Endothelial cell (in vitro differentiated cells): ENCODE results near the gene TNFAIP8. TPM values are rescaled to one million over a fixed set of nuclear protein-coding genes. Genes with fewer than 3 reads are reported as not detected.

Experiments
- DNase-seq: peaks from one replicate; pipeline ENCODE4 v3.0.0; 2021; ENCODE audit warnings: low spot score
- H3K27ac Mint-ChIP-seq: one replicate; pipeline ENCODE4 v1.8.0; 2021; ENCODE audit warnings: mixed read lengths, inconsistent platforms; ENCODE audit not compliant: unreplicated experiment
- H3K27me3 Mint-ChIP-seq: one replicate; pipeline ENCODE4 v1.8.0; 2021; ENCODE audit warnings: mild to moderate bottlenecking, moderate library complexity, mixed read lengths, inconsistent platforms; ENCODE audit not compliant: unreplicated experiment
- H3K36me3 Mint-ChIP-seq: one replicate; pipeline ENCODE4 v1.8.0; 2021; ENCODE audit warnings: mild to moderate bottlenecking, low read depth, mixed read lengths, inconsistent platforms; ENCODE audit not compliant: unreplicated experiment
- H3K4me1 Mint-ChIP-seq: one replicate; pipeline ENCODE4 v1.8.0; 2021; ENCODE audit warnings: mild to moderate bottlenecking, mixed read lengths, inconsistent platforms; ENCODE audit not compliant: unreplicated experiment
- H3K4me3 Mint-ChIP-seq: one replicate; pipeline ENCODE4 v1.8.0; 2021; ENCODE audit warnings: mild to moderate bottlenecking, mixed read lengths, inconsistent platforms; ENCODE audit not compliant: unreplicated experiment
- H3K9me3 Mint-ChIP-seq: one replicate; pipeline ENCODE4 v1.8.0; 2021; ENCODE audit warnings: mixed read lengths, inconsistent platforms; ENCODE audit not compliant: unreplicated experiment
- CTCF ChIP-seq: fragments of 200-600 bp; sonication (generic); IDR thresholded peaks from one replicate; pipeline ENCODE4 v1.5.0; 2021; ENCODE audit warnings: antibody characterized with exemption; ENCODE audit not compliant: unreplicated experiment
- total RNA-seq: library from RNA; stranded (reverse); fragmentation: NEBNext Ultra II Directional; extraction: Animal tissue kit (Norgen Biotek cat#: 25700); gene quantifications from one replicate; pipeline ENCODE4 v1.2.1, GENCODE V29; 2021; ENCODE audit not compliant: unreplicated experiment

The TNFAIP8 gene
- total RNA-seq, 1 donor from 2014 or later = 7.9 TPM

- Mint-ChIP-seq H3K4me1 (peaks cover 11% of the 10 kb centered on the region), H3K9me3 (no peaks in the 10 kb centered on the region)
- no peak for DNase-seq
Measured at GRCh38 chr5:119322948-119323537, 32.8 kb upstream of the TNFAIP8 start.

GRCh38 chr5:119323601-119324000 is 32.2 kb upstream of the TNFAIP8 start:
- H3K36me3 Mint-ChIP-seq = peaks cover 4% of the 10 kb centered on the region
- peaks cover 7% of the 10 kb centered on the region for H3K27me3 Mint-ChIP-seq
- H3K4me1 Mint-ChIP-seq = peaks cover 13% of the 10 kb centered on the region
- H3K27ac Mint-ChIP-seq = no peak overlapping the region
- no peaks in the 10 kb centered on the region for H3K9me3 Mint-ChIP-seq
- no peak for TF ChIP-seq CTCF
- DNase-seq = no peak
- no peak overlapping the region for H3K4me3 Mint-ChIP-seq

More at GRCh38 chr5:119322948-119323537, 32.8 kb upstream of the TNFAIP8 start:
- peaks cover 5% of the 10 kb centered on the region for H3K27me3 Mint-ChIP-seq
- no peak for TF ChIP-seq CTCF
- no peak overlapping the region for H3K27ac Mint-ChIP-seq
- H3K4me3 Mint-ChIP-seq = no peak overlapping the region
- H3K36me3 Mint-ChIP-seq = peaks cover 4% of the 10 kb centered on the region

GRCh38 chr5:119324842-119325241 is 31.0 kb upstream of the TNFAIP8 start:
- H3K36me3 Mint-ChIP-seq = peaks cover 4% of the 10 kb centered on the region
- no peak for DNase-seq
- peaks cover 7% of the 10 kb centered on the region for H3K27me3 Mint-ChIP-seq
- no peak overlapping the region for H3K27ac Mint-ChIP-seq
- TF ChIP-seq CTCF = no peak
- H3K4me3 Mint-ChIP-seq = no peak overlapping the region
- no peaks in the 10 kb centered on the region for H3K9me3 Mint-ChIP-seq
- H3K4me1 Mint-ChIP-seq = peaks cover 13% of the 10 kb centered on the region

GRCh38 chr5:119327018-119327417 is 28.8 kb upstream of the TNFAIP8 start:
- no peak for TF ChIP-seq CTCF
- peaks cover 7% of the 10 kb centered on the region for H3K27me3 Mint-ChIP-seq
- H3K9me3 Mint-ChIP-seq = no peaks in the 10 kb centered on the region
- H3K36me3 Mint-ChIP-seq = peaks cover 4% of the 10 kb centered on the region
- no peak overlapping the region for H3K27ac Mint-ChIP-seq
- DNase-seq = no peak
- peaks cover 13% of the 10 kb centered on the region for H3K4me1 Mint-ChIP-seq
- no peak overlapping the region for H3K4me3 Mint-ChIP-seq

- no peak for DNase-seq
- H3K4me1 Mint-ChIP-seq = peaks cover 13% of the 10 kb centered on the region
- H3K27me3 Mint-ChIP-seq = peaks cover 6% of the 10 kb centered on the region
- H3K4me3 Mint-ChIP-seq = no peak overlapping the region
- TF ChIP-seq CTCF = no peak
- H3K36me3 Mint-ChIP-seq = no peaks in the 10 kb centered on the region
- no peak overlapping the region for H3K27ac Mint-ChIP-seq
- H3K9me3 Mint-ChIP-seq = no peaks in the 10 kb centered on the region
Measured at GRCh38 chr5:119328753-119329602, 26.8 kb upstream of the TNFAIP8 start.
